H1 (cell line): ENCODE results near the gene NID2. TPM values are rescaled to one million over a fixed set of nuclear protein-coding genes. Genes with fewer than 3 reads are reported as not detected.

Experiments
- CTCF ChIA-PET: fragments of 300-600 bp; sonication (Branson Sonifier 250); formaldehyde crosslinking; loops from one replicate; lab custom pipeline; 2021; ENCODE audit not compliant: partially characterized antibody; lab: Charles Lee
- POLR2A ChIA-PET: fragments of 300-600 bp; sonication (Branson Sonifier 250); formaldehyde crosslinking; loops from one replicate; lab custom pipeline; 2021; ENCODE audit warnings: inconsistent platforms; ENCODE audit not compliant: partially characterized antibody; lab: Charles Lee
- DNase-seq, 2 experiments: peaks; one replicate each; pipeline versions ENCODE4 v3.0.0 to v3.0.0-alpha.2; 2010 to 2022; ENCODE audit warnings: low spot score in 2 of 2, low read depth in 1 of 2, mixed read lengths in 1 of 2
- FAIRE-seq: peaks from 2 replicates; lab custom pipeline; 2011; peaks lifted over from hg19 to GRCh38; lab: Jason Lieb, UNC
- H2AFZ ChIP-seq: 2 replicates; pipeline ENCODE4 v1.8.1; 2012; ENCODE audit warnings: low read length, inconsistent platforms
- H2AK5ac ChIP-seq: 2 replicates; pipeline ENCODE4 v1.6.1; 2013; ENCODE audit warnings: low read depth, low read length
- H2BK120ac ChIP-seq: replicated peaks from 2 replicates; pipeline ENCODE3; 2013; ENCODE audit warnings: low read depth, low read length, inconsistent platforms
- H2BK12ac ChIP-seq: 2 replicates; pipeline ENCODE4 v1.6.1; 2013; ENCODE audit warnings: low read depth, low read length
- H2BK15ac ChIP-seq: 2 replicates; pipeline ENCODE4 v1.6.1; 2013; ENCODE audit warnings: low read length
- H2BK20ac ChIP-seq: 2 replicates; pipeline ENCODE4 v1.6.1; 2013; ENCODE audit warnings: low read length
- H2BK5ac ChIP-seq: 2 replicates; pipeline ENCODE4 v1.6.1; 2013; ENCODE audit warnings: low read depth, low read length
- H3K14ac ChIP-seq: 2 replicates; pipeline ENCODE4 v1.6.1; 2013; ENCODE audit warnings: inconsistent platforms; ENCODE audit not compliant: insufficient read length
- H3K18ac ChIP-seq: 2 replicates; pipeline ENCODE4 v1.6.1; 2013; ENCODE audit warnings: low read length; ENCODE audit errors: extremely low read depth
- H3K23ac ChIP-seq: 2 replicates; pipeline ENCODE4 v1.6.1; 2013; ENCODE audit warnings: inconsistent platforms; ENCODE audit not compliant: insufficient read length
- H3K23me2 ChIP-seq: 2 replicates; pipeline ENCODE4 v1.6.1; 2013; ENCODE audit warnings: low read depth, low read length
- H3K27ac ChIP-seq: 2 replicates; pipeline ENCODE4 v1.6.1; 2011; ENCODE audit warnings: low read depth, low read length, inconsistent platforms
- H3K27me3 ChIP-seq, 4 experiments: replicated peaks in 1 of 4; 1 replicate in 1 of 4; 2 replicates in 3 of 4; pipeline versions ENCODE4 v1.6.1 to v1.8.1; 2011 to 2013; ENCODE audit warnings: low read length in 3 of 4, mild to moderate bottlenecking in 3 of 4, inconsistent platforms in 2 of 4, mixed read lengths in 2 of 4, moderate library complexity in 1 of 4; ENCODE audit not compliant: control insufficient read depth in 3 of 4, insufficient read depth in 3 of 4; ENCODE audit errors: extremely low read depth in 1 of 4
- H3K36me3 ChIP-seq, 4 experiments: 2 replicates each; pipeline versions ENCODE4 v1.6.1 to v1.8.1; 2011 to 2013; ENCODE audit warnings: mild to moderate bottlenecking in 4 of 4, low read length in 3 of 4, moderate library complexity in 2 of 4, control low read depth in 1 of 4, inconsistent platforms in 1 of 4; ENCODE audit not compliant: insufficient read depth in 4 of 4, control insufficient read depth in 2 of 4
- H3K4ac ChIP-seq: replicated peaks from 2 replicates; pipeline ENCODE3; 2013; ENCODE audit warnings: low read length, low read depth, mixed read lengths, inconsistent platforms; ENCODE audit not compliant: insufficient read length
- H3K4me1 ChIP-seq, 4 experiments: replicated peaks in 1 of 4; 1 replicate in 1 of 4; 2 replicates in 3 of 4; pipeline versions ENCODE4 v1.6.1 to v1.8.1; 2011 to 2013; ENCODE audit warnings: low read length in 3 of 4, inconsistent platforms in 2 of 4, mixed read lengths in 1 of 4; ENCODE audit not compliant: insufficient read depth in 4 of 4, control insufficient read depth in 3 of 4
- H3K4me2 ChIP-seq, 2 experiments: 2 replicates each; pipeline versions ENCODE4 v1.6.1 to v1.8.1; 2011 to 2013; ENCODE audit warnings: low read depth in 2 of 2, low read length in 2 of 2, control low read depth in 1 of 2, inconsistent platforms in 1 of 2, mild to moderate bottlenecking in 1 of 2; ENCODE audit not compliant: insufficient read depth in 1 of 2
- H3K4me3 ChIP-seq, 4 experiments: fragments of 200-600, 300-600 bp in 1 of 4; sonication (generic), shearing (Covaris generic), sonication (Bioruptor Twin) in 1 of 4; 2 replicates each; pipeline versions ENCODE4 v1.5.1 to v1.8.1; 2011 to 2016; ENCODE audit warnings: low read length in 4 of 4, low read depth in 3 of 4, control low read depth in 2 of 4, inconsistent platforms in 2 of 4, mild to moderate bottlenecking in 2 of 4, mixed read lengths in 1 of 4, moderate library complexity in 1 of 4; ENCODE audit not compliant: insufficient read depth in 2 of 4; ENCODE audit errors: extremely low read depth in 1 of 4
- H3K56ac ChIP-seq: replicated peaks from 2 replicates; pipeline ENCODE3; 2013; ENCODE audit warnings: low read depth, mild to moderate bottlenecking, mixed read lengths, low read length, inconsistent platforms; ENCODE audit not compliant: insufficient read length
- H3K79me1 ChIP-seq: 2 replicates; pipeline ENCODE4 v1.6.1; 2013; ENCODE audit warnings: low read depth, low read length, control low read depth
- H3K79me2 ChIP-seq, 2 experiments: 2 replicates each; pipeline versions ENCODE4 v1.6.1 to v1.8.1; 2012 to 2013; ENCODE audit warnings: low read length in 2 of 2, mild to moderate bottlenecking in 2 of 2, inconsistent platforms in 1 of 2; ENCODE audit not compliant: insufficient read depth in 2 of 2, control insufficient read depth in 1 of 2
- H3K9ac ChIP-seq, 4 experiments: replicated peaks in 1 of 4; 1 replicate in 1 of 4; 2 replicates in 3 of 4; pipeline versions ENCODE4 v1.6.1 to v1.8.1; 2011 to 2013; ENCODE audit warnings: low read depth in 3 of 4, low read length in 3 of 4, control low read depth in 2 of 4, mild to moderate bottlenecking in 2 of 4, moderate library complexity in 2 of 4, inconsistent platforms in 1 of 4; ENCODE audit errors: extremely low read depth in 1 of 4
- H3K9me3 ChIP-seq, 2 experiments: 2 replicates each; pipeline versions ENCODE4 v1.6.1 to v1.8.1; 2012 to 2013; ENCODE audit warnings: mild to moderate bottlenecking in 2 of 2, moderate library complexity in 2 of 2, control low read depth in 1 of 2, inconsistent platforms in 1 of 2, low read depth in 1 of 2, low read length in 1 of 2, mixed read lengths in 1 of 2; ENCODE audit not compliant: insufficient read depth in 2 of 2
- H4K20me1 ChIP-seq, 2 experiments: replicated peaks in 1 of 2; 2 replicates each; pipeline versions ENCODE3 to v1.8.1; 2011 to 2013; ENCODE audit warnings: inconsistent platforms in 2 of 2, low read length in 2 of 2, mild to moderate bottlenecking in 1 of 2; ENCODE audit not compliant: insufficient read depth in 2 of 2, control insufficient read depth in 1 of 2
- H4K5ac ChIP-seq: 2 replicates; pipeline ENCODE4 v1.6.1; 2013; ENCODE audit warnings: low read length, low read depth, mixed read lengths, inconsistent platforms; ENCODE audit not compliant: insufficient read length
- H4K8ac ChIP-seq: 2 replicates; pipeline ENCODE4 v1.8.0; 2013; ENCODE audit warnings: mild to moderate bottlenecking, moderate library complexity, low read length, inconsistent platforms; ENCODE audit not compliant: insufficient read depth; ENCODE audit errors: extremely low read depth
- H4K91ac ChIP-seq: replicated peaks from 2 replicates; pipeline ENCODE3; 2013; ENCODE audit warnings: low read length, mixed read lengths, inconsistent platforms; ENCODE audit not compliant: insufficient read length
- BRCA1 ChIP-seq: IDR thresholded peaks from 2 replicates; pipeline ENCODE4 v1.6.1; 2012; ENCODE audit warnings: low read depth, low read length, improper control_type of control experiment
- CREB1 ChIP-seq: IDR thresholded peaks from 2 replicates; pipeline ENCODE4 v1.6.1; 2012; ENCODE audit warnings: inconsistent platforms
- HDAC2 ChIP-seq, 2 experiments: fragments of 300-600 bp in 1 of 2; sonication (generic) in 1 of 2; IDR thresholded peaks; 2 replicates each; pipeline ENCODE4 v1.6.1; 2011 to 2012; ENCODE audit warnings: low read depth in 2 of 2, low read length in 2 of 2, mild to moderate bottlenecking in 2 of 2, moderate library complexity in 2 of 2, borderline replicate concordance in 1 of 2, inconsistent platforms in 1 of 2
- RFX5 ChIP-seq: IDR thresholded peaks from 2 replicates; pipeline ENCODE4 v1.6.1; 2011; ENCODE audit warnings: low read depth, low read length, improper control_type of control experiment, borderline replicate concordance
- WGBS, 2 experiments: shearing (Covaris generic) in 1 of 2; methylation state at CpG; one replicate each; pipeline versions ENCODE4 v1.1.6 to v1.1.7; 2013 to 2015; ENCODE audit warnings: low lambda C conversion rate in 2 of 2, mixed read lengths in 2 of 2, inconsistent platforms in 1 of 2, low coverage in 1 of 2, missing lambda C conversion rate in 1 of 2; ENCODE audit not compliant: insufficient replicate concordance in 2 of 2, insufficient coverage in 1 of 2, insufficient read length in 1 of 2; ENCODE audit errors: extremely low coverage in 1 of 2, missing lambda C conversion rate in 1 of 2; 5-methylcytosine and 5-hydroxymethylcytosine counted together
- polyA plus RNA-seq, 7 experiments: library from polyadenylated mRNA; depleted of rRNA in 3 of 7; stranded (reverse) in 5 of 7; unstranded in 2 of 7; fragments of >200 nt in 5 of 7; fragments of 200-250 nt in 2 of 7; gene quantifications; 1 replicate in 5 of 7; 2 replicates in 1 of 7; 4 replicates in 1 of 7; pipeline versions ENCODE4 v1.2.1 to v1.2.3, GENCODE V29; 2011 to 2013; ENCODE audit warnings: missing spikeins in 2 of 7, mixed read lengths in 2 of 7
- total RNA-seq: library from RNA; stranded (reverse); fragmentation: NEBNext Ultra II Directional; extraction: Animal tissue kit (Norgen Biotek cat#: 25700); gene quantifications from 2 replicates; pipeline ENCODE4 v1.2.1, GENCODE V29; 2021

NID2 gene
- total and polyA plus RNA-seq, 2 of the 8 experiments (the other 6 are each of a cell fraction or from before 2014, with no cell fraction given) = 6.1 to 12.6 TPM

GRCh38 chr14:52086711-52087110 lies 17.9 kb upstream of the NID2 start:
- H2BK15ac ChIP-seq = no peak overlapping the region
- no peak overlapping the region for H3K14ac ChIP-seq
- H3K27ac ChIP-seq = no peak overlapping the region
- H3K27me3 ChIP-seq = no peaks in the 10 kb centered on the region
- H3K79me1 ChIP-seq = no peaks in the 10 kb centered on the region
- no peak overlapping the region for H3K56ac ChIP-seq
- no peak overlapping the region for H4K91ac ChIP-seq
- no peak overlapping the region for H3K4ac ChIP-seq
- TF ChIP-seq CREB1 (no peak), BRCA1 (no peak), HDAC2 (IDR thresholded peaks at IDR 0.05; ENCODE audit: borderline replicate concordance in 1 of 2, low read depth in 2 of 2, low read length in 2 of 2) (no peak), RFX5 (no peak)
- no peak overlapping the region for H2BK12ac ChIP-seq
- DNase-seq = no peak
- CTCF ChIA-PET = interaction anchor here (0.6 to 8.1 kb wide), 4 partner anchors 16 to 232 kb away, joined by 3 to 70 read pairs (median 4); partner anchors contain the start of gene NID2
- no peaks in the 10 kb centered on the region for H4K20me1 ChIP-seq
- H3K23me2 ChIP-seq = no peaks in the 10 kb centered on the region
- H3K79me2 ChIP-seq = no peaks in the 10 kb centered on the region
- H2BK120ac ChIP-seq = no peak overlapping the region
- no peak overlapping the region for H2AFZ ChIP-seq
- H2BK5ac ChIP-seq = no peak overlapping the region
- no peak overlapping the region for H2AK5ac ChIP-seq
- H3K9ac ChIP-seq = no peak overlapping the region
- 0 out of 4 replicates have a peak, but pooled peaks cover 0 to 3% of the 10 kb centered on the region in 2 experiments for H3K9me3 ChIP-seq
- 86% methylated on average over 4 of the region's 4 CpGs; no CpG with 5 or more reads in 1 of the 2 experiments for WGBS, 2 experiments
- no peak overlapping the region for H4K5ac ChIP-seq
- H3K4me1 ChIP-seq = no peaks in the 10 kb centered on the region
- FAIRE-seq = no peak
- H3K18ac ChIP-seq = no peak overlapping the region
- POLR2A ChIA-PET = no interaction called here
- no peaks in the 10 kb centered on the region for H3K36me3 ChIP-seq
- no peak overlapping the region for H4K8ac ChIP-seq
- no peak overlapping the region for H3K4me2 ChIP-seq
- no peak overlapping the region for H2BK20ac ChIP-seq
- no peak overlapping the region for H3K23ac ChIP-seq
- no peak overlapping the region for H3K4me3 ChIP-seq
